Measurements from ENCODE around the gene FAM78A.
"Not testable (repeated sequence)": the region's sequence is repeated elsewhere in the genome, so short reads cannot be mapped to it uniquely, and the experiment has no call there.

FAM78A gene

DNA sequence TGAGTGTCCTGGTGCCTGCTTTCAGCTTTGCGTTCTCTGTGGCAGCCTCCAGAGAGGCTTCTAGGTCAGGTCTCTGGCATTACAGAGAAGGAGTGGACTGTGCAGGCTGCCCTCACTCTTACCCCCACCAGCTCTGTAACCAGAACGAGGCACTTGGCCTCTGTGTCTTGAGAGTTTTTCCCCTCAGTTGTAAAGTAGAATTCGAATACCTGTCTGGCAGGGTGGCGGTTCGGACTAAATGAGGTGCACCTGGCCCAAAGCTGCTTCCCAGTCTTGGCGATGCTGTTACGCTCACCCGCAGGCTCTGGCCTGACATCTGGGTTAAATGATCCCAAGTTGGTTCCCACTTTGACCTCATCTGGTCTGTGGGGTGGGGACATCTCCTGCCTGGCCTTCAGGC is 40.1 kb downstream of the FAM78A start:
- DNase-seq, result no peak

GRCh38 chr9:131235480-131235851 is 40.8 kb downstream of the FAM78A start:
- DNase-seq, result no peak

- DNase-seq, result no peak
Measured at GRCh38 chr9:131234799-131235479, 41.4 kb downstream of the FAM78A start.

DNA sequence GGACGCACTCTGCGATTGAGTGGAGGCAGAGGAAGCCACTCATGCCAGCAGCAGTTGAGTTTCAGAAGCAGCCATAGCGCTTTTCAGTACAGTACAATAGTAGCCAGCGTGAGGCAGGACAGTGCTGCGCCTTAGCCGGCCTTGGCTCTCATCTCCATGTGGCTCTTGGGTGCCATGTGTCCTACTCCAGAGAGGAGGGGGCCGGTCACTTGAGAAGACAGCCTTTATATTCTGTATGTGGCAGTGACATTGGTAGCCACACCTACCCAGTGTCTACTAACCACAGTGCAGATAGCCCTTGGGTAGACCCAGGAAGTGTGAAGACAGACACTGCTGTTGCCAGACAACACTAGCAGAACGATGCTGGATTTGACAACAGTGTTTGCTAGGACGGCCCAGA is 42.3 kb downstream of the FAM78A start:
- no peak for DNase-seq

- DNase-seq, result no peak
Measured at GRCh38 chr9:131233556-131233955, 42.8 kb downstream of the FAM78A start.

DNA sequence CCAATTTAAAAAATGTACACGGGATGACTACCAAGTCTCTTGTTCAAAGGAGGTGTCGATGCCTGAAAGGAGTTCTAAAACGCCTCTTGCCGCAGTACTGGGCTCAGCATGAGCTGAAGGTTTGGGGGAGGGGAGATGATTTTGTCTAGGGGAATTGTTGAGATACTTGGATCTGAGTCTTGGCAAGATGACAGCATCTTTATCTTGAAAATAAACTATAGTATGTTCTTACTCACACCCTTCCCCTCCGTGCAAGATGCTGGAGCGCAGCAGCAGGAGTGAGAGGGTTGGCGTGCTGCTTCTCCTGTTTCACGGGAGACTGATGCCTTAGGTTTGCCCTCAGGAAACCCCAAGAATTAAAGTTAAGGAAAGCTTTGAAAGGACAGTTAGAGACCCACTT is 47.3 kb downstream of the FAM78A start:
- no peak for DNase-seq

DNA sequence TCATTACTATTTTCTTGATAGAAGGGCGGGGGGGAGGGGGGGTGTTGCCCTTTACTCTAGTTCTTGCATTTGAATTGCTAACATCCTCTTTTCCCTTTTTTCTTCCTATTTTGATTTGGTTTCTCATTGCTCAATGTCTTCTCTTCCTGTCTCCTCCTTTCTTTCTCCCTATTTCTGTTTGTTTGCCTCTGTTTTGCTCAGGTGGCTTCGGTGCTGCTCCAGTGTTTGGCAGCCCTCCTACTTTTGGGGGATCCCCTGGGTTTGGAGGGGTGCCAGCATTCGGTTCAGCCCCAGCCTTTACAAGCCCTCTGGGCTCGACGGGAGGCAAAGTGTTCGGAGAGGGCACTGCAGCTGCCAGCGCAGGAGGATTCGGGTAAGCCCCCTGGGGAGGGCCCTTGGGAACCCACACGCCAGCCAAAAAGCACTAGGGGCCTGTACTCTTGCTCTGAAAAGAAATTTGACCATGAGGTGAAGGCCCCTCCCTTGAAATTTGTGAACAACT is 48.3 kb downstream of the FAM78A start:
- peak; percentile 22 for DNase-seq

DNA sequence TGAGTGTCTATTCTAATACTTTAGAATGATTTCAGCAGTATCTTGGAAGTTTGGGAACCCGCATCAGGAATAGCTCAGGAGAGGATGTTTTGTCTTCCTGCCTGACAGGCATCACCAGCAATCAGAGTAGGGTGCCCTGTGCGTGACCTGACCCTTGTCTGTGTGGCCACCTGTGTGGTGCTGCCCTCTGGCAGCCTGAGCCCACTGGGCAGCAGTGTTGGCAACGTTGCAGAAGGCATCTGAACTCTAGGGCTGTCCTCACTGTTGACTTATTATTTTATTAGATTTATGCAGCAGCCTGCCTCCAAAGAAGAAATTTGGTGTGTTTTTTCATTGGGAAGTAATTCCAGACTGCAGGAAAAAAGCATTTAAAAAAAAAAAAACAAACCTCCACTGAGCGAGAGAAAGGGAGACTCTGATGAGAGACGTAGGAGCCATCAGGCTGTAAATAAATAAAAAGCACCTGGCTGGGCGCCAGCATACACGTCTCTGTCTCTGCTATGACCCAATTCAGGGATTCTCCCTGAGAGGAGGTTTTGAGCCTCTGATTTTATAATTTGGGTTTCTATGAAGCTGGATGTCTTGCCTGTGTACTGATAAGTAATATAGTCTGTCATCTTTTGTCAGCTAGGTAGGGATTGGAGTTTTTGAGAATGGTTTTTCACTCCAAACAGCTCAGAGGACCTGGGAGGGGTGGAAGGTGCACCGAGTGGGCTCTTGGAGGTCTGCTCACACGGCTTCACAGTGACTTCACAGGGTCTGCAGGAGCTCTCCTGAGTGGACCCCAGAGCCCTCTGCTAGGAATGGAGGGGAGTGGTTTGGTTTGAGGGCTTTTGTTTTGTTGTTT is 49.0 kb downstream of the FAM78A start:
- DNase-seq, result peak; percentile 57

- no peak for DNase-seq
Measured at GRCh38 chr9:131226226-131226625, 50.1 kb downstream of the FAM78A start.

DNA sequence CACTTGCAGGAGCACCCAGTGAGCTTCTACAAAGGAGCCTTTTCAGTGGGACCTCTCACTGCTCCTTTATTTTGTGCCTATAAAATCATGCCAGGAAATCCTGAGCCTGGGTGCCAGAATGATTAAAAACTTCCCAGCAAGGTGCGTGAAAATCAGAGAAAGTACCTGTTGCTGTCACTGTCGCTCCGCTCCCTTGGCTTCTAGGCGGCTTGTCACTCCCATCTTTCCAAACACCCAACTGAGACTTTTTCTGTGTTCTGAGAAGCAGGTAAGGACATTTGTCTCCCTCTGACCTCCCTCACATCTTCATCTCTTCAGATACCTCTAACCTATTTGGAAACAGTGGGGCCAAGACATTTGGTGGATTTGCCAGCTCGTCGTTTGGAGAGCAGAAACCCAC is 53.9 kb downstream of the FAM78A start:
- DNase-seq, result no peak

DNA sequence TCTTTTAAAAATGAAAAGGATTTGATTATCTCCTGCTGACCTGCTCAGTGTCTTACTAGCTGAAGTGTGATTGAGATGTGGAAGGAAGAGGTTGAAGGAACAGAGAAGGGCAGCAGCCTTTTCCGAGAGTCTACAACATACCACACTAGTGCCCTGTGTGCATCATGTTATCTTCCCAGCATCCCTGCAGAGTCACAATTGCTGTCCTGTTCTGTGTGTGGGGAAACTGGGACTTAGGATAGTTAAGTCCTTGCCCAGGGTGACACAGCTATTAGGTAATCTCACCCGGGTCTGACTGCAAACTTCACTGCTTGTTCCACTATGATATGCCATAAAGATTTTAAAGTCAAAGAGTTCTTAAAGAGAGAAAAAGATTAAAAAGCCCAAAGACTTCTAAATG is 55.8 kb downstream of the FAM78A start:
- no peak for DNase-seq

DNA sequence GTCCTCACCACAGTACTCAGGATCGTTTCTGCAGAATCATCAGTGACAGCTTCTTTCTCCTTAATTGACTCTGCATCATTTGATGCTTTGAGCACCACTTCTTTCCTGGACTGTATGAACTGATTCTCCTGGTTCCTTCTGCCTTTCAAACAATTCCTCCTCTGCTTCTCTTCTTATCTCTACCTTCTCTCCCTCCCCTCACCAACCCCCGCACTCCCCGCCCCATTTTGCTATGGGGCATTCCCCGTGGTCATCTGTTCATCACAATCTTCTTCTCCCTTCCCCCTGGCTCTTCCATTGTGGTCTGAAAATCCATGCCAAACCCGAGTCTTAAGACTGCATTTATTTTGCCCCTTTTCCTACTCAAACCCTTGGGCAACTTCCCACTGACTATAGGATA is 57.9 kb downstream of the FAM78A start:
- no peak for DNase-seq

- DNase-seq, result no peak
Measured at GRCh38 chr9:131217331-131218031, 58.8 kb downstream of the FAM78A start.

DNA sequence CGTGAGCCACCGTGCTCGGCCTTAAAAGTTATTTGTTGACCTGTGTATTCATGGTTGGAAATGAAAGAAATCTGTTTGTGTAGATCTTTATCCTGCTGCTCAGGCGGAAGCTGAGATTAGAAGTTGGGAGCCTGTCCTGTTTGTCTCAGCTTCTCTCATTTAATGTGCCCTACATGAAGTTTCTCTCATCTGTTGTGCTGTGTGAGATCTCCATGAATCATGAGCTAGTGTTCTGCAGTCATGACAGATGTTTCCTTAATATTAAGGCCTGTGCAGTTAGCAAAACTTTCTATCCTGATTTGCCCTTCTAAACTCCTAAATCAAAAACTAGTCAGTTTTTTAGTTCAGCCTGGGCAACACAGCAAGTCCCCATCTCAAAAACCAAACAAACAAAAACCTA is 59.5 kb downstream of the FAM78A start:
- no peak for DNase-seq

DNA sequence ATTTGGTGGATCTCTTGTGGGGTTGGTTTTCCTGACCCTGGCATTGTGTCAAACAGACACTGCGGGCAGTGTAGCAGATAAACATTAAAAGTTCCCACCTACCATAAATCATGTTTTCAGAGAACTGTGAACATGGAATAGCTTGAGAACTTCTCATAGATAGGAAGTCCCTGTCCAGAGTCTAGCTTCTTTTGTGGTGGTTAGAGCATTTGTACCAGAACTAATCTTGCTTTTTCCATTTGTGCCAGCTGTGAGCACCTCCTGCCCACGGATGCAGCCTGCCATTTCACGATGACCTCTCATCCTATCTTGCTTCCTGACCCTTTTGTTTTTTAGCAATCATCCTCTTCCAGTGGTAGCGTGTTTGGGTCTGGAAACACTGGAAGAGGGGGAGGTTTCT is 61.4 kb downstream of the FAM78A start:
- DNase-seq, result no peak

GRCh38 chr9:131214286-131214856 is 61.9 kb downstream of the FAM78A start:
- DNase-seq, result no peak

DNA sequence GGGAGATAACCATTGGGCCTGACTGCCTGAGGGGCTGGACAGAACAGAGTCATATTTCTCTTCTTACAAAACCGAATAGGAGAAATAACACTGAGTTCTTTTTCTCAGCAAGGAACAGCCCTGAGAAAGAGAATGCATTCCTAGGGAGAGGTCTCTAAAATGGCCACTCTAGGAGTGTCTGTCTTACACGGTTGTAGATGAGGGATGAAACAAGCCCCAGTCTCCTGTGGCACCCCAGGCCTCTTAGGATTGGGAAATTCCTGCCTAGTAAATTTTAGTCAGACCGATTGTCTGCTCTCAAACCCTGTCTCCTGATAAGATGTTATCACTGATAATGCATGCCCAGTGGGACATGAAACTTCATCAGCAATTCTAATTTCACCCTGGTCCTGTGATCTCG is 64.4 kb downstream of the FAM78A start:
- not testable (repeated sequence) for DNase-seq
